Adipose tissue (tissue), 3 donors: ENCODE results near the gene KCNJ5. TPM values are rescaled to one million over a fixed set of nuclear protein-coding genes. Genes with fewer than 3 reads are reported as not detected.

Experiments
- H3K27ac ChIP-seq: one replicate; pipeline ENCODE4 v1.5.1; 2013; ENCODE audit warnings: low read depth, low read length
- whole genome bisulfite sequencing, 3 donors: extraction: QIAGEN DNeasy Blood & Tissue Kit; methylation state at CpG; one replicate each; pipeline ENCODE4 v1.1.7; 2013; 5-methylcytosine and 5-hydroxymethylcytosine counted together
- polyA plus RNA-seq, 3 donors: library from polyadenylated mRNA; stranded (reverse); fragments of 200-250 nt; gene quantifications; one replicate each; pipeline ENCODE4 v1.2.3, GENCODE V29; 2013
- donor health status: healthy with polysubstance abuse.
- donor health status: Bipolar disorder and iron deficiency.
- donor health status: healthy.

KCNJ5 gene
- under 1 TPM; 0.34 to 0.90 (median 0.48) TPM for polyA plus RNA-seq

GRCh38 chr11:128890543-128891368 lies at the start of gene KCNJ5:
TSS of gene KCNJ5 (plus strand) at chr11:128891356. CDS start at chr11:128911274, 19,918 bp downstream.
- WGBS, 3 donors = 0 to 2% (median 0%) methylated on average over 69 to 85 of the region's 85 CpGs
- no peak within 1 kb of the TSS for H3K27ac ChIP-seq

- H3K27ac ChIP-seq = no peak overlapping the region
- 44 to 90% (median 89%) methylated on average over 7 of the region's 7 CpGs for WGBS, 3 donors
Observed at GRCh38 chr11:128841461-128842072, 49.6 kb upstream of the KCNJ5 start.

GRCh38 chr11:128843198-128843785 lies 47.9 kb upstream of the KCNJ5 start:
- WGBS, 3 donors = 12 to 52% (median 49%) methylated on average over 2 of the region's 2 CpGs
- H3K27ac ChIP-seq = no peak overlapping the region

- no peak overlapping the region for H3K27ac ChIP-seq
- WGBS, 3 donors = 42 to 71% (median 48%) methylated on average over 2 of the region's 2 CpGs
Observed at GRCh38 chr11:128845334-128845780, 45.8 kb upstream of the KCNJ5 start.

- WGBS, 3 donors = 84 to 93% (median 86%) methylated on average over 4 of the region's 4 CpGs
- no peak overlapping the region for H3K27ac ChIP-seq
Observed at GRCh38 chr11:128846985-128847384, 44.2 kb upstream of the KCNJ5 start.

GRCh38 chr11:128848815-128849455 lies 42.2 kb upstream of the KCNJ5 start:
- no peak overlapping the region for H3K27ac ChIP-seq
- 27 to 30% (median 29%) methylated on average over 10 of the region's 10 CpGs for WGBS, 3 donors

- H3K27ac ChIP-seq = no peak overlapping the region
- WGBS, 3 donors = 55 to 91% (median 85%) methylated on average over 13 of the region's 13 CpGs
Observed at GRCh38 chr11:128852327-128853023, 38.7 kb upstream of the KCNJ5 start.

GRCh38 chr11:128853559-128853958 lies 37.6 kb upstream of the KCNJ5 start:
- no peak overlapping the region for H3K27ac ChIP-seq
- 70 to 92% (median 74%) methylated on average over 6 of the region's 6 CpGs for WGBS, 3 donors

GRCh38 chr11:128854841-128855240 lies 36.3 kb upstream of the KCNJ5 start:
- no peak overlapping the region for H3K27ac ChIP-seq
- WGBS, 3 donors = 32 to 90% (median 86%) methylated on average over 7 of the region's 7 CpGs

GRCh38 chr11:128856241-128856640 lies 34.9 kb upstream of the KCNJ5 start:
- 93 to 95% (median 93%) methylated on average over 6 of the region's 6 CpGs for WGBS, 3 donors
- H3K27ac ChIP-seq = no peak overlapping the region

GRCh38 chr11:128857341-128857740 lies 33.8 kb upstream of the KCNJ5 start:
- no peak overlapping the region for H3K27ac ChIP-seq
- WGBS, 3 donors = 71 to 89% (median 88%) methylated on average over 2 of the region's 2 CpGs

- 16 to 33% (median 31%) methylated on average over 30 to 33 of the region's 33 CpGs for WGBS, 3 donors
- H3K27ac ChIP-seq = no peak overlapping the region
Observed at GRCh38 chr11:128859563-128860441, 31.4 kb upstream of the KCNJ5 start.

GRCh38 chr11:128860571-128861361 lies 30.4 kb upstream of the KCNJ5 start:
- WGBS, 3 donors = 89 to 94% (median 90%) methylated on average over 16 of the region's 16 CpGs
- H3K27ac ChIP-seq = no peak overlapping the region

GRCh38 chr11:128862406-128862805 lies 28.8 kb upstream of the KCNJ5 start:
- WGBS, 3 donors = 89 to 95% (median 90%) methylated on average over 9 of the region's 9 CpGs

GRCh38 chr11:128862908-128863660 lies 28.1 kb upstream of the KCNJ5 start:
- WGBS, 3 donors = 60 to 77% (median 72%) methylated on average over 4 of the region's 4 CpGs
- H3K27ac ChIP-seq = no peak overlapping the region

More at GRCh38 chr11:128862406-128862805, 28.8 kb upstream of the KCNJ5 start:
- no peak overlapping the region for H3K27ac ChIP-seq

- H3K27ac ChIP-seq = no peak overlapping the region
- WGBS, 3 donors = 82 to 96% (median 90%) methylated on average over 1 of the region's 1 CpG
Observed at GRCh38 chr11:128865490-128865889, 25.7 kb upstream of the KCNJ5 start.
